Activated B cell treated with CpG ODN at 0.5 μM for 24 hours (primary cell): ENCODE measurements around the gene BCAS3. TPM values are rescaled to one million over a fixed set of nuclear protein-coding genes. Genes with fewer than 3 reads are reported as not detected.
"Not testable (repeated sequence)": the region's sequence is repeated elsewhere in the genome, so short reads cannot be mapped to it uniquely, and the experiment has no call there.

Source experiments
- ATAC-seq: fragments of 200-7000 bp; cut with Tn5 transposase; one replicate; pipeline ENCODE4 v1.10.0; 2021; ENCODE audit warnings: low read depth, mild to moderate bottlenecking, moderate library complexity
- CTCF ChIA-PET: fragments of 350-600 bp; sonication (Branson Sonifier 250); formaldehyde crosslinking; loops from one replicate; lab custom pipeline; 2021; ENCODE audit warnings: antibody characterized with exemption; lab: Charles Lee
- POLR2A ChIA-PET: fragments of 350-600 bp; sonication (Branson Sonifier 250); formaldehyde crosslinking; loops from one replicate; lab custom pipeline; 2021; ENCODE audit warnings: antibody characterized with exemption; lab: Charles Lee
- DNase-seq: peaks from one replicate; pipeline ENCODE4 v3.0.0; 2022
- H3K27ac Mint-ChIP-seq: one replicate; pipeline ENCODE4 v1.8.0; 2020; ENCODE audit warnings: mixed read lengths
- H3K27me3 Mint-ChIP-seq: one replicate; pipeline ENCODE4 v1.8.0; 2021; ENCODE audit warnings: mixed read lengths
- H3K36me3 Mint-ChIP-seq: one replicate; pipeline ENCODE4 v1.8.0; 2021; ENCODE audit warnings: low read depth, mixed read lengths
- H3K4me1 Mint-ChIP-seq: one replicate; pipeline ENCODE4 v1.8.0; 2021; ENCODE audit warnings: mixed read lengths
- H3K4me3 Mint-ChIP-seq: one replicate; pipeline ENCODE4 v1.8.0; 2020; ENCODE audit warnings: mild to moderate bottlenecking, mixed read lengths
- H3K9me3 Mint-ChIP-seq: one replicate; pipeline ENCODE4 v1.8.0; 2020; ENCODE audit warnings: mixed read lengths
- intact Hi-C: fragments of 100-400 bp; cut with micrococcal nuclease; formaldehyde crosslinking; loops from one replicate; pipeline ENCODE4 v1.15.1; 2024
- total RNA-seq: library from RNA; stranded (reverse); gene quantifications from 2 replicates; pipeline ENCODE4 v1.2.3, GENCODE V29; 2022
- TF ChIP-seq, protein P1 (sequence below): fragments of 200-600 bp; IDR thresholded peaks from one replicate; pipeline ENCODE4 v1.8.0; 2022; ENCODE audit warnings: antibody characterized with exemption, mild to moderate bottlenecking

BCAS3 gene
- total RNA-seq, 1 donor from 2014 or later, result 37.5 TPM

- peaks cover 25% of the 10 kb centered on the region for H3K4me1 Mint-ChIP-seq
- peaks cover 29% of the 10 kb centered on the region for H3K36me3 Mint-ChIP-seq
- ChIA-PET POLR2A (no interaction called here), CTCF (no interaction called here)
- ATAC-seq, result no peak
- intact Hi-C loops, result no loop called here
- no peaks in the 10 kb centered on the region for H3K27me3 Mint-ChIP-seq
- no peak overlapping the region for H3K27ac Mint-ChIP-seq
- H3K9me3 Mint-ChIP-seq, result no peaks in the 10 kb centered on the region
- no peak for DNase-seq
- no peak overlapping the region for H3K4me3 Mint-ChIP-seq
- TF ChIP-seq, protein P1, sequence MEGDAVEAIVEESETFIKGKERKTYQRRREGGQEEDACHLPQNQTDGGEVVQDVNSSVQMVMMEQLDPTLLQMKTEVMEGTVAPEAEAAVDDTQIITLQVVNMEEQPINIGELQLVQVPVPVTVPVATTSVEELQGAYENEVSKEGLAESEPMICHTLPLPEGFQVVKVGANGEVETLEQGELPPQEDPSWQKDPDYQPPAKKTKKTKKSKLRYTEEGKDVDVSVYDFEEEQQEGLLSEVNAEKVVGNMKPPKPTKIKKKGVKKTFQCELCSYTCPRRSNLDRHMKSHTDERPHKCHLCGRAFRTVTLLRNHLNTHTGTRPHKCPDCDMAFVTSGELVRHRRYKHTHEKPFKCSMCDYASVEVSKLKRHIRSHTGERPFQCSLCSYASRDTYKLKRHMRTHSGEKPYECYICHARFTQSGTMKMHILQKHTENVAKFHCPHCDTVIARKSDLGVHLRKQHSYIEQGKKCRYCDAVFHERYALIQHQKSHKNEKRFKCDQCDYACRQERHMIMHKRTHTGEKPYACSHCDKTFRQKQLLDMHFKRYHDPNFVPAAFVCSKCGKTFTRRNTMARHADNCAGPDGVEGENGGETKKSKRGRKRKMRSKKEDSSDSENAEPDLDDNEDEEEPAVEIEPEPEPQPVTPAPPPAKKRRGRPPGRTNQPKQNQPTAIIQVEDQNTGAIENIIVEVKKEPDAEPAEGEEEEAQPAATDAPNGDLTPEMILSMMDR, result no peak
Measured at GRCh38 chr17:60656499-60656898, 21.2 kb upstream of the BCAS3 start.

GRCh38 chr17:60659156-60659555 lies 18.5 kb upstream of the BCAS3 start:
- Mint-ChIP-seq H3K27me3 (no peaks in the 10 kb centered on the region), H3K27ac (no peak overlapping the region), H3K4me3 (no peak overlapping the region), H3K36me3 (peaks cover 32% of the 10 kb centered on the region), H3K4me1 (peaks cover 2% of the 10 kb centered on the region), H3K9me3 (no peaks in the 10 kb centered on the region)
- intact Hi-C loops, result no loop called here
- ChIA-PET CTCF (no interaction called here), POLR2A (no interaction called here)
- ATAC-seq (no peak), DNase-seq (no peak)
- TF ChIP-seq, protein P1, result no peak

GRCh38 chr17:60661489-60661888 lies 16.2 kb upstream of the BCAS3 start:
- Mint-ChIP-seq H3K9me3 (no peaks in the 10 kb centered on the region), H3K27ac (no peak overlapping the region), H3K27me3 (no peaks in the 10 kb centered on the region), H3K36me3 (peaks cover 44% of the 10 kb centered on the region), H3K4me3 (no peak overlapping the region), H3K4me1 (peaks cover under 1% of the 10 kb centered on the region)
- CTCF ChIA-PET, result no interaction called here
- DNase-seq, result no peak
- no peak for ATAC-seq
- POLR2A ChIA-PET, result no interaction called here
- intact Hi-C loops, result no loop called here
- TF ChIP-seq, protein P1, result no peak

DNA sequence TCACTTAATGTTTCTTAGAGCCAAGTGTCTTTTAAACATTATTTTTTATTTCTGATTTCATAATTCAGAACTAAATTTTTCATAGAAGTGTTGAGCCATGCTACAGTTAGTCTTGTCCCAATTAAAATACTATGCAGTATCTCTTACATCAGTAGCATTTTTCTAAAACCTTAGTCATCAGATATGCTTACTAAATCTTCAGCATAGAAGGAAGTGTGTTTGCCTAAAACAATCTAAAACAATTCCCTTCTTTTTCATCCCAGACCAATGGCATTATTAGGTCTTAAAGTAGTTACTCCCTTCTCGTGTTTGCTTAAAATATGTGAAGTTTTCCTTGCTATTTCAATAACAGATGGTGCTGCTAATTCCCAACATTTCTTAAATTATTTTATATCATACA lies 13.6 kb upstream of the BCAS3 start:
- H3K36me3 Mint-ChIP-seq, result peaks cover 32% of the 10 kb centered on the region
- H3K27ac Mint-ChIP-seq, result no peak overlapping the region
- intact Hi-C loops, result no loop called here
- DNase-seq (no peak), ATAC-seq (no peak)
- ChIA-PET CTCF (no interaction called here), POLR2A (no interaction called here)
- H3K4me3 Mint-ChIP-seq, result no peak overlapping the region
- TF ChIP-seq, protein P1, result no peak
- no peaks in the 10 kb centered on the region for H3K4me1 Mint-ChIP-seq
- no peaks in the 10 kb centered on the region for H3K27me3 Mint-ChIP-seq
- H3K9me3 Mint-ChIP-seq, result no peaks in the 10 kb centered on the region

GRCh38 chr17:60665602-60666001 lies 12.0 kb upstream of the BCAS3 start:
- H3K36me3 Mint-ChIP-seq, result peaks cover 28% of the 10 kb centered on the region
- H3K4me3 Mint-ChIP-seq, result no peak overlapping the region
- ATAC-seq (no peak), DNase-seq (no peak)
- no peaks in the 10 kb centered on the region for H3K4me1 Mint-ChIP-seq
- no peaks in the 10 kb centered on the region for H3K9me3 Mint-ChIP-seq
- intact Hi-C loops, result no loop called here
- H3K27ac Mint-ChIP-seq, result no peak overlapping the region
- POLR2A ChIA-PET, result no interaction called here
- TF ChIP-seq, protein P1, result no peak
- H3K27me3 Mint-ChIP-seq, result no peaks in the 10 kb centered on the region
- CTCF ChIA-PET, result no interaction called here

DNA sequence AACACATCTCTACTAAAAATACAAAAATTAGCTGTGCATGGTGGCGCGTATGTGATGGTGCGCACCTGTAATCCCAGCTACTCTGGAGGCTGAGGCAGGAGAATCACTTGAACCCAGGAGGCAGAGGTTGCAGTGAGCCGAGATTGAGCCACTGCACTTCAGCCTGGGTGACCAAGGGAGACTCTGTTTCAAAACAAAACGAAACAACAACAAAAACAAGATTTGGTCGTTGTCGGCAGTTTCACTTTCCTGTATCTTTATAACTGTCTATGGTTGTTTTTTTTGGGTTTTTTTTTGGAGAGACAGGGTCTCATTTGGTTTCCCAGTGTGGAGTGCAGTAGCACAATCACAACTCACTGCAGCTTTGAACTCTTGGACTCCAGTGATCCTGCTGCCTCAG lies 8.9 kb upstream of the BCAS3 start:
- CTCF ChIA-PET, ATAC-seq, intact Hi-C loops, DNase-seq, POLR2A ChIA-PET, H3K27me3 Mint-ChIP-seq, H3K4me3 Mint-ChIP-seq, H3K9me3 Mint-ChIP-seq, H3K27ac Mint-ChIP-seq, H3K4me1 Mint-ChIP-seq: not testable (repeated sequence)
- H3K36me3 Mint-ChIP-seq, result peaks cover 15% of the 10 kb centered on the region
